Mesenchymal stem cell (in vitro differentiated cells and primary cell): ENCODE results near the gene SLC5A9.

Source experiments
- DNase-seq: peaks from one replicate; pipeline ENCODE4 v3.0.0-alpha.2; 2013
- H2AFZ ChIP-seq: one replicate; pipeline ENCODE4 v1.6.1; 2013; ENCODE audit warnings: low read depth, mild to moderate bottlenecking, control low read depth, inconsistent platforms, low read length, moderate library complexity
- H2AK5ac ChIP-seq: 2 replicates; pipeline ENCODE4 v1.6.1; 2013; ENCODE audit warnings: low read length, moderate library complexity, mild to moderate bottlenecking, inconsistent platforms; ENCODE audit not compliant: severe bottlenecking
- H2BK120ac ChIP-seq: one replicate; pipeline ENCODE4 v1.6.1; 2013; ENCODE audit warnings: low read depth, mild to moderate bottlenecking, inconsistent platforms, low read length, moderate library complexity
- H2BK12ac ChIP-seq, 2 experiments: one replicate each; pipeline ENCODE4 v1.6.1; 2013; ENCODE audit warnings: inconsistent platforms in 2 of 2, low read length in 2 of 2, mild to moderate bottlenecking in 2 of 2, moderate library complexity in 2 of 2, control low read depth in 1 of 2
- H2BK15ac ChIP-seq: one replicate; pipeline ENCODE4 v1.6.1; 2013; ENCODE audit warnings: mild to moderate bottlenecking, low read depth, inconsistent platforms; ENCODE audit not compliant: poor library complexity, severe bottlenecking
- H2BK5ac ChIP-seq: 2 replicates; pipeline ENCODE4 v1.6.1; 2013; ENCODE audit warnings: low read depth, mild to moderate bottlenecking, low read length, control low read depth, inconsistent platforms; ENCODE audit not compliant: poor library complexity, severe bottlenecking
- H3K14ac ChIP-seq, 2 experiments: one replicate each; pipeline ENCODE4 v1.6.1; 2013; ENCODE audit warnings: inconsistent platforms in 2 of 2, low read length in 2 of 2, control low read depth in 1 of 2, mild to moderate bottlenecking in 1 of 2, moderate library complexity in 1 of 2
- H3K18ac ChIP-seq, 2 experiments: one replicate each; pipeline ENCODE4 v1.6.1; 2013; ENCODE audit warnings: inconsistent platforms in 2 of 2, low read length in 2 of 2, control low read depth in 1 of 2, low read depth in 1 of 2, mild to moderate bottlenecking in 1 of 2
- H3K23ac ChIP-seq, 2 experiments: one replicate each; pipeline ENCODE4 v1.6.1; 2013; ENCODE audit warnings: inconsistent platforms in 2 of 2, low read length in 2 of 2, mild to moderate bottlenecking in 2 of 2, moderate library complexity in 2 of 2, control low read depth in 1 of 2
- H3K27ac ChIP-seq: 2 replicates; pipeline ENCODE4 v1.5.1; 2013; ENCODE audit warnings: mild to moderate bottlenecking, moderate library complexity, low read length, control low read depth, inconsistent platforms; ENCODE audit not compliant: poor library complexity, severe bottlenecking
- H3K27me3 ChIP-seq, 2 experiments: 2 replicates each; pipeline versions ENCODE4 v1.6.1 to v1.7.0; 2013; ENCODE audit warnings: low read length in 2 of 2, mild to moderate bottlenecking in 2 of 2, moderate library complexity in 2 of 2, control low read depth in 1 of 2, inconsistent platforms in 1 of 2; ENCODE audit not compliant: control insufficient read depth in 1 of 2, insufficient read depth in 1 of 2
- H3K36me3 ChIP-seq, 2 experiments: 2 replicates each; pipeline versions ENCODE4 v1.6.1 to v1.7.0; 2013; ENCODE audit warnings: low read length in 2 of 2, control low read depth in 1 of 2, inconsistent platforms in 1 of 2, low read depth in 1 of 2, mild to moderate bottlenecking in 1 of 2; ENCODE audit not compliant: insufficient read depth in 2 of 2, control insufficient read depth in 1 of 2
- H3K4ac ChIP-seq, 2 experiments: one replicate each; pipeline ENCODE4 v1.6.1; 2013; ENCODE audit warnings: inconsistent platforms in 2 of 2, low read length in 2 of 2, mild to moderate bottlenecking in 2 of 2, moderate library complexity in 2 of 2, control low read depth in 1 of 2, low read depth in 1 of 2
- H3K4me1 ChIP-seq: 2 replicates; pipeline ENCODE4 v1.6.1; 2013; ENCODE audit warnings: low read depth, low read length, control low read depth; ENCODE audit not compliant: control insufficient read depth, insufficient read depth
- H3K4me2 ChIP-seq: 2 replicates; pipeline ENCODE4 v1.6.1; 2013; ENCODE audit warnings: low read length, mild to moderate bottlenecking, inconsistent platforms; ENCODE audit not compliant: poor library complexity, severe bottlenecking
- H3K4me3 ChIP-seq, 2 experiments: 2 replicates each; pipeline versions ENCODE4 v1.5.1 to v1.7.0; 2013; ENCODE audit warnings: low read length in 2 of 2, mild to moderate bottlenecking in 2 of 2, control low read depth in 1 of 2, low read depth in 1 of 2; ENCODE audit not compliant: insufficient read depth in 1 of 2
- H3K79me1 ChIP-seq: replicated peaks from 2 replicates; pipeline ENCODE4 v1.6.1; 2013; ENCODE audit warnings: mild to moderate bottlenecking, control low read depth, low read length, inconsistent platforms; ENCODE audit not compliant: poor library complexity, severe bottlenecking
- H3K9ac ChIP-seq: 2 replicates; pipeline ENCODE4 v1.7.0; 2013; ENCODE audit warnings: mild to moderate bottlenecking, low read length, moderate library complexity
- H3K9me3 ChIP-seq: 2 replicates; pipeline ENCODE4 v1.7.0; 2013; ENCODE audit warnings: mild to moderate bottlenecking, low read length; ENCODE audit not compliant: control insufficient read depth
- H4K8ac ChIP-seq: one replicate; pipeline ENCODE4 v1.6.1; 2013; ENCODE audit warnings: inconsistent platforms, mild to moderate bottlenecking, low read length, moderate library complexity
- H4K91ac ChIP-seq: one replicate; pipeline ENCODE4 v1.6.1; 2013; ENCODE audit warnings: mild to moderate bottlenecking, low read length, inconsistent platforms
- WGBS: methylation state at CpG from one replicate; pipeline ENCODE4 v1.1.7; 2013; ENCODE audit warnings: mixed read lengths; 5-methylcytosine and 5-hydroxymethylcytosine counted together

SLC5A9 gene

GRCh38 chr1:48251323-48251722 is 28.8 kb downstream of the SLC5A9 start:
- Histone ChIP-seq H3K18ac (no peak overlapping the region), H2BK5ac (no peak overlapping the region), H3K79me1 (no peaks in the 10 kb centered on the region), H3K23ac (no peak overlapping the region), H3K4me1 (no peaks in the 10 kb centered on the region), H4K8ac (no peak overlapping the region), H3K27me3 (no peaks in the 10 kb centered on the region), H3K27ac (no peak overlapping the region), H3K14ac (no peak overlapping the region), H3K9ac (no peak overlapping the region), H2AK5ac (no peak overlapping the region), H3K4me2 (no peak overlapping the region), H2BK15ac (no peak overlapping the region), H2AFZ (no peak overlapping the region), H3K36me3 (no peaks in the 10 kb centered on the region), H3K4ac (no peak overlapping the region), H2BK12ac (no peak overlapping the region), H3K4me3 (no peak overlapping the region), H4K91ac (no peak overlapping the region), H2BK120ac (no peak overlapping the region), H3K9me3 (no peaks in the 10 kb centered on the region)
- DNase-seq: no peak
- WGBS: 85% methylated on average over 2 of the region's 2 CpGs

GRCh38 chr1:48251821-48252220 is 29.3 kb downstream of the SLC5A9 start:
- Histone ChIP-seq H3K9me3 (no peaks in the 10 kb centered on the region), H3K27ac (no peak overlapping the region), H2BK15ac (no peak overlapping the region), H3K36me3 (no peaks in the 10 kb centered on the region), H2BK120ac (no peak overlapping the region), H3K14ac (no peak overlapping the region), H2AFZ (no peak overlapping the region), H3K9ac (no peak overlapping the region), H3K4me1 (no peaks in the 10 kb centered on the region), H3K4me2 (no peak overlapping the region), H2BK12ac (no peak overlapping the region), H2BK5ac (no peak overlapping the region), H3K4ac (no peak overlapping the region), H3K23ac (no peak overlapping the region), H3K79me1 (no peaks in the 10 kb centered on the region), H3K4me3 (no peak overlapping the region), H4K91ac (no peak overlapping the region), H4K8ac (no peak overlapping the region), H3K27me3 (no peaks in the 10 kb centered on the region), H2AK5ac (no peak overlapping the region), H3K18ac (no peak overlapping the region)
- DNase-seq: no peak
- 88% methylated on average over 3 of the region's 3 CpGs for WGBS

- no peak overlapping the region for H3K4me3 ChIP-seq
- no peak overlapping the region for H2AK5ac ChIP-seq
- no peak overlapping the region for H3K23ac ChIP-seq
- H3K9ac ChIP-seq: no peak overlapping the region
- H2AFZ ChIP-seq: no peak overlapping the region
- no peaks in the 10 kb centered on the region for H3K36me3 ChIP-seq
- H2BK12ac ChIP-seq: no peak overlapping the region
- no peak overlapping the region for H3K14ac ChIP-seq
- H2BK15ac ChIP-seq: no peak overlapping the region
- H3K27ac ChIP-seq: no peak overlapping the region
- H3K27me3 ChIP-seq: no peaks in the 10 kb centered on the region
- H3K4me1 ChIP-seq: no peaks in the 10 kb centered on the region
- H2BK5ac ChIP-seq: no peak overlapping the region
- H4K8ac ChIP-seq: no peak overlapping the region
- H2BK120ac ChIP-seq: no peak overlapping the region
- H4K91ac ChIP-seq: no peak overlapping the region
- H3K4me2 ChIP-seq: no peak overlapping the region
- no peak for DNase-seq
- 57% methylated on average over 1 of the region's 1 CpG for WGBS
- no peaks in the 10 kb centered on the region for H3K79me1 ChIP-seq
- no peak overlapping the region for H3K4ac ChIP-seq
- H3K9me3 ChIP-seq: no peaks in the 10 kb centered on the region
- H3K18ac ChIP-seq: no peak overlapping the region
Measured at GRCh38 chr1:48254254-48254653, 31.7 kb downstream of the SLC5A9 start.

GRCh38 chr1:48258106-48258505 is 35.6 kb downstream of the SLC5A9 start:
- Histone ChIP-seq H2BK12ac (no peak overlapping the region), H3K4me2 (no peak overlapping the region), H3K4me1 (no peaks in the 10 kb centered on the region), H3K9ac (no peak overlapping the region), H3K14ac (no peak overlapping the region), H3K27me3 (no peaks in the 10 kb centered on the region), H4K91ac (no peak overlapping the region), H3K9me3 (no peaks in the 10 kb centered on the region), H3K79me1 (no peaks in the 10 kb centered on the region), H3K36me3 (no peaks in the 10 kb centered on the region), H2BK5ac (no peak overlapping the region), H3K27ac (no peak overlapping the region), H3K4me3 (no peak overlapping the region), H3K18ac (no peak overlapping the region), H2BK120ac (no peak overlapping the region), H4K8ac (no peak overlapping the region), H3K4ac (no peak overlapping the region), H3K23ac (no peak overlapping the region), H2AK5ac (no peak overlapping the region), H2AFZ (no peak overlapping the region), H2BK15ac (no peak overlapping the region)
- no peak for DNase-seq
- 79% methylated on average over 1 of the region's 1 CpG for WGBS
